Right forelimb (tissue), 1 donor: Measurements from ENCODE around the gene NHS.
A peak's percentile ranks its signal among the peaks of the same experiment; 100 is the strongest.
"Not testable (repeated sequence)": the region's sequence is repeated elsewhere in the genome, so short reads cannot be mapped to it uniquely, and the experiment has no call there.

Source experiments
- DNase-seq: peaks from one replicate; pipeline ENCODE4 v3.0.0-alpha.2; 2018

The NHS gene

DNA sequence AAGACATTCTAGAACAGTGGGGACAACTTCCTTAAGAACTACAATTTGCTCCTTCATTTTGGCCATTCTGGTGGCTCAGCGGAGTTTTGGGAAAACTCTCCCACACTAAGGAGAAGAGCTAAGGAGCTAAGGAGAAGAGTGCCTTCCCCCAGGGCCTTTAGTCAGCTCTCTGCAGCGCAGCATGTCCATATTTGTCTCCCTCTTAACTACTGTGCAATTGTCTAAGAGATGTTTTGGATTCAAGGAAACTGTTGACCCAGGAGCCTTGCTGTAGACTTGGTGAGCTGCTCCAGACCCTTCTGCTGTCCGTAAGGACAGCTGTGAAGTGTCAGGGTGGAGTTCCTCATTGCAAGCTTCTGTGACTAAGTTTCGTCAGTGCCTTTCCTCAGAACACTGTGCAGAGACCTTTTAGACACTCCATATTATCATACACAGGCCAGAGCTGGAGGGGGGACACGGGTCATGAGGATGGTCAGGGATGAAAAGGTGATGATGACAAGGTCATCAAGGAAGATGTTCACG, 179.0 kb downstream of the NHS start:
- no peak for DNase-seq

DNA sequence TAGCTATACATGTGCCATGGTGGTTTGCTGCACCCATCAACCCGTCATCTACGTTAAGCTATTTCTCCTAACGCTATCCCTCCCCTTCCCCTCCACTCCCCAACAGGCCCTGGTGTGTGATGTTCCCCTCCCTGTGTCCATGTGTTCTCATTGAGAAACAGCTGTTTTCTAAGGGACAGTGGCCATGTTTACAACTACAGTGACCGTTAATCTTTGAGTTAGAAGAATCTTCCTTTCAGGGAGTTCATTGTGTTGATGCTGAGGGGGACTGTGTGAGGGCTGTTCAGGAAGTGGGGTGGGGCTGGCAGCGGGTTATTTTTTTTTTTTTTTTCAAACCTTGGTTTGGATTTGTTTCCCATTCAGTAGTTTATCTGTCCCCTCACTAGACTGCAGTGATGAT, 179.9 kb downstream of the NHS start:
- no peak for DNase-seq

DNA sequence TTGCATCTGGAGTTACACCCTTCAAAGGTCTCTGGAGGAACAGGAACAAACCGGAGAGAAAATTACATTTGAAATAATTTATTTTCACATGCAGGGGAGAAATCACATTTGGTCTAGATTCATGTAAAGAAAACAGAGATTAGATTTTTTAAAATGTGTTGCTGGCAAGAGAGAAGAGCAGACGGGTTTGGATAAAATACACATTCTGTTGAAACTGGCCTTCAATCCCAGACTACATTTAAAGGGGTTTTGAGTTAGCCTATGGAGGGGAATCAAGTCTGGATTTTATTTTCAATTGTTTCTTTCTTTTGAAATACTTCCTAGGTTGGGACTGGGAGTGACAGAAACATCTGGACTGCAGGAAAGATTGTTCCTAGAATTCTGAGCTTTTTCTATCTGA, 180.8 kb downstream of the NHS start:
- DNase-seq: no peak

DNA sequence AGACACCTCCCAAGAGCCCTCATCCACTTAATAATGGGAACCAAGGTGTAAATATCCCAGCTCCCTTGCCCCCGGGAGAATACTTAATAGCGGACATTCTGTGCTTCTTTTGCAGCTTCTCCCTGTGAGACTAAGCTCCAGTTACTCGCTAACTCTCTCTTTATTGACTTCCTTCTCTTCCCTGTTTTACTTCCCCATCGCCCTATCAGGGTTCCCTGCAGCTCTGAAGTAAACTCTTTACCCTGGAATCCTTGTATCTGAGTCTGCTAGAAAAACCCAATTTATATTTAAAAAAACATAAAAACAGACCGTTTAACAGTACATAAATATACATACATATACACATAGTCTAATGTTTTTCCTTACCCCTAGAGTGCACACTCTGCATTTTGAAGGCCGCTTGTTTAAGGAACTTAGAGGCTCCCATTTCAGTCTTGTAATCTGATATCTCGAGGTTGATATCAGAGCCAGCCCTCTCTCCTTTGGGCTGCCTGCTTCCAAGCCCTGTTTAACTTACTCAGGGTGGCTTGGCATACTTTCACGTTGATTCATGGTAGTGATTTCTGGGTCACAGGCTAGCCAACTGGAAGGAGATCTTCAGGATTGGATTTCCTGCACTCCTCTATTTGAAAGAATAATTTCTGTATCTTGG, 184.9 kb downstream of the NHS start:
- no peak for DNase-seq

DNA sequence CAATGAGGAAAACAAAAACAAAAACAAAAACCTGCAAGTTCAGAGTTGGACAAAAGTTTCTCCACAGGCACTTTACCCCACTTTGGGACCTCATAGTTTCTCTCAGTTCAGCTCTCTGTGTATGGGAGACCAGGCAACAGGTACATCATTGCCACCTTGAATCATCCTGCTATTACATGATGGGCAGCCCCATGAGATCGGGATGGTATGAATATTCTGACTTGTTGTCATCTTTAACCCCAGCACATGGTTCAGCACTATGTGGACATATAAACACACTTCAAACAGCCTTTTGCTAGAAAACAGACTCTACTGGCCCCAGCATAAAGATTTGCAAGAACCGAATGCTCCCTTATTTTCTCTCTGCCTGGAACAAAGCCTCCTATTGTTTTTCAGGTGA, 185.4 kb downstream of the NHS start:
- DNase-seq: no peak

DNA sequence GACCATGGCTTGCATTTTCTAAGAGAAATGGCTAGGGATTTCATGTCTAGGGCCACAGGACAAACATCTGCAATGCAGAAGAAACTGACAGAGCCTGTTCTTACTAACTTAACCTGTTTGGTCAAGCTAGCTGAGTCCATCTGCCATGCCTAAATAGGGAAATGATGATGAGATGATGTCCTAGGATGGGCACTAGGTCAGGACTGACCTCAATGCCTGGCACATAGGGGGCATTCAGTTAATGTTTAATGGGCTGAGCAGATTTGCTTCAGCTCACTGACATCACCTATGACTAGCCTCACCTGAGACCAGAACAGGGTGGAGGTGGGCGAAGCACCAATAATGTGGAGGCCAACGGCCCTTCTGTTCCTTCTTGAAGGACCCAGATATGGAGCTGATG, 188.1 kb downstream of the NHS start:
- DNase-seq: no peak

DNA sequence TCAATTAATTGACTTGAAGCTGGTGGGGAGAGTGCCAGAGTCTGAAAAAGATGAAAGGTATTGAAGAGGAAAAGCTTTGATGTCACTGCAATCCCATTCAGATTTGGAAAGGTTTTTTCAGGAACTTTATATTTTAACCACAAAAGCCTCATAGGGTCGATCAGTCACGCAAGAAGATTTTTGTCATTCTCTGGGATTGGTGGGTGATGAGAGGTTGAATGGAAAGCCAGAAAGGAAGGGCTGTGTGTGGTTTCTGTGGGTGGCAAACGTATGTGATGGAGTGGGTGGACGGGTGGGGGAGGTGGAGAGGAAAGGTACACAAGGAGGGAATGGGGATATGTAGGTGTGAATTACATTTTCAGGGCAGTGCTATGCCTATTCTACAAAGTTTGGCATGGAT, 188.5 kb downstream of the NHS start:
- no peak for DNase-seq

DNA sequence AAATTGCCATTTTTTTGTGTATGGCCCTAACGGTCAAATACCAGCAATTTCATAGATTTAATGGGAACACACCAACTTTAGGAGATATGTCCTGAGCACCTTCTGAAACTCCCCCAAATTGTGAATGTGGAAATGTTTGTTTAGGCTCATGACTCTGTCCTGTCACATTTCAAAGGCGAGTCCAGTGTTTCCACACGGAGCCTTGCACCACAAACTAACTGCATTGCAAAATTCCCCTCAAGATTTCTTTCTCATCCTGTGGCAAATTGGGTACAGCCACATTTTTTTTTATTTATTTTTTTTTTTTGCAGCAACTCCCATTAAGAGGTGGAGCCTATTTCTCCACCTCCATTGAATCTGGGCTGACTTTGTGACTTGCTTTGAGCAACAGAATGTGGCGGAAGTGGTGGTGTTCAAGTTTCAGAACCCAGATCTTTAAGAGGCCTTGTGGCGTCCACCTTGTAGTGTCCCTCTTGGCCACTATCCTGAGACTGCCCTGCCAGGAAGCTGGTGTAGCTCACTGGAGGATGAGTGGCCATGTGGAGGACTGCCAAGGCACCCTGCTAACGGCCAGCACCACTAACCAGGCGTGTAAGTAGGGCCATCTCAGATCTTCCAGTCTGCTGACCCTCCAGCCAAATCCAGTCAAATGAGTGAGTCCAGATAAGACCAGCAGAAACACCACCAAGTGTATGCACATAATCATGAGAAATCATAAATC, 189.8 kb downstream of the NHS start:
- DNase-seq: no peak

DNA sequence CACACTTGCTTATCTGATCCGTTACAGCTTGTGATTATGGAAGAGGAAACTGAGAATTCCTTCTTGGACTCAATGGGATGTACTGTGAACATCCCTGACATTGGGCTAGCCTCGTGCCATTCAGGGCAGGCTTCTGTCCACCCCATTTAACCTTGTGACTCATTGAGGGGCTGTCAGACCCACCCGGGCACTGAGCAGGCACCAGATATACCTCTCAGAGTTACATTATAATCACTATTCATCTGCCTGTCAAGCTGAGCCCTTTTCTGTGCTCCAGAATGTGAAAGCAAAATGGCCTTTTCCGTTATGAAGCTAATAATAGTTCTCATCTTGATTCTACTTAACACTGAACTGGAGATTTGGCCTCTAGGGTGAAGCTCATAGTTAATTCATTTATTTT, 191.7 kb downstream of the NHS start:
- no peak for DNase-seq

DNA sequence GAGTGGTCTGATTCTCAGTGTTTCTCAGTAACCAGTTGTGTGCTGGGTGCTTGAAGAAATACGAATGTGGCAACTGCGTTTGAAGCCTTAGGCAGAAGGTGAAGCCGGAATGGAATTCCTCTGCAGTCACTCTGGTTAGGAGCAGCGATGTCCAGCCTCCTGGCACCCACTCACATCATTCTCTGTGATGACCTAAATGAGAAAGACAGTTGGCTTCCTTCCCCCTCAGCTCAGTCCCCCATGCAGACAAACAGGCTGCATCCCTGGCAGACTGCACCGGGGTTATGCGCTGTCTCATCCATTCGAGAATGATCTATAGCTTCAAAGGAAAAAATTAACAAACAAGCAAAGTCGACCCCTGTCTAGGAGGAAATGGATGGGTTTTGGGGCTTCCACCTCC, 192.2 kb downstream of the NHS start:
- DNase-seq: no peak

DNA sequence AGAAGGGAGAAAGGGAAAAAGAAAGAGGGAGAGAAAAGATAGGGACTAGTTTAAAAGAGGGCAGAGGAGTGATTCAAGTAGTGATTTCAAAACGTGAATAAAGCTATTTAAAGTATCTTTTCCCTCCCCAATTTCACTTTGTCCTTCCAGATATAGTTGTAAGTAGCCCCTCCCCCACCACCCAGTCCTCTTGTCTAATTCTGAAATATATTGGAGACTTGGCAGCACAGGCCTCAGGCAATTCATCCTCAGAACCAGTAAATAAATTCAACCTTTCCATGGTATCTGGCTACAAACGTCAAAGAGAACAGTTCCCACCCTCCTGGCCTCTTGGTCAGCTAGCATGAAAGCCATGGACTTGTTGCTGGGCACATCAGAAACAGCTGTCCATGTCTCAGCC, 192.8 kb downstream of the NHS start:
- no peak for DNase-seq

DNA sequence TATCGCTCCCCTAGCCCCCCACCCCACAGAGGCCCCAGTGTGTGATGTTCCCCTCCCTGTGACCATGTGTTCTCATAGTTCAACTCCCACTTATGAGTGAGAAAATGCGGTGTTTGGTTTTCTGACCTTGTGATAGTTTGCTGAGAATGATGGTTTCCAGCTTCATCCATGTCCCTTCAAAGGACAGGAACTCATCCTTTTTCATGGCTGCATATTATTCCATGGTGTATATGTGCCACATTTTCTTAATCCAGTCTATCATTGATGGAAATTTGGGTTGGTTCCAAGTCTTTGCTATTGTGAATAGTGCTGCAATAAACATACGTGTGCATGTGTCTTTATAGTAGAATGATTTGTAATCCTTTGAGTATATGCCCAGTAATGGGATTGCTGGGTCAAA, 193.8 kb downstream of the NHS start:
- DNase-seq: not testable (repeated sequence)

DNA sequence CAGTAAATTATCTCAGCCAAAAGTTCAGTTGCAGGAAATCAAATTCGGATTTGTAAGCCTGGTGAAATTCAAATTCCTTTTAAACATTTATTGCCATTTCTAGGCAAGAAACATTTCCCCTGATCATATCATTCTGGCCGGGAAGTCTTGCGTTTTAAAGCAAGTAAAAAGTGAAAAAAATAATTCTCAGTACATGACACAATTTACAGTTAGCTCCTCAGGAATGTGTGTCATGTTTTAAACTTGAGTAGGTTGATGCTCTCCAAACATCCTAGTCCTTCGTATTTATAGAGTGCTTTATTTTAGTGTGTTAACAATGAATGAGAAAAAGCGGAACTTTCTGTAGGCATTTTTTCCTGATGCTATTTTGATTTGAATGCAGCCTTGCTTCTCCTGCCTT, 204.0 kb downstream of the NHS start:
- no peak for DNase-seq

DNA sequence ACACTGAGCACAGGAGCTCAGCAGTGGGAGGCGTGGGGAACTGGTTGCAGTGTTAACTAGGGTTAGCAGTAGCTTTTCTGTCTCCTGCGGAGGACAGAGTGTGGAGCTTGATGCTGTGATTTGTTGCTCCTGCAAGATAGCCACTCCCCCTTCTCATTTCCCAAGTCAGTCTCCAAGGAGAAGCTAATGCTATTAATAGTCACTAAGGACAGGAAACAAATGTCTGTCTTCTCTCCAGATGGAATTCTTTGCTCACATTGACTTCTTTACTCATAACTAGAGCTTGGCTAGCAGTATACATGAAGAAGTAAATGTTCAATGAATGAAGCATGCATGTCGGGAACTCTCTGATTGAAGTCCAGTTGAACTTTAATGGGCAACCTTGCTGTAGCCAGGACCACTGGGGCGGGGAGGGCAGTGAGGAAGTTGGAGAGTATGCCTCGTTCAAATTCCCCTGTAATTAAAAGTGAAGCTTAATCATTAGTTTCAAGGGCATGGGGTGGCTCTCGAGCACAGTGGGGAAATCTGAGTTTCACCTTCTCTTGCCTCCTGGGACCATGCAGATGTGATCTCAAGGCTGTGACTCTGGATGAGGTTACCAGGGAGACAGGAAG, 205.6 kb downstream of the NHS start:
- DNase-seq: no peak

DNA sequence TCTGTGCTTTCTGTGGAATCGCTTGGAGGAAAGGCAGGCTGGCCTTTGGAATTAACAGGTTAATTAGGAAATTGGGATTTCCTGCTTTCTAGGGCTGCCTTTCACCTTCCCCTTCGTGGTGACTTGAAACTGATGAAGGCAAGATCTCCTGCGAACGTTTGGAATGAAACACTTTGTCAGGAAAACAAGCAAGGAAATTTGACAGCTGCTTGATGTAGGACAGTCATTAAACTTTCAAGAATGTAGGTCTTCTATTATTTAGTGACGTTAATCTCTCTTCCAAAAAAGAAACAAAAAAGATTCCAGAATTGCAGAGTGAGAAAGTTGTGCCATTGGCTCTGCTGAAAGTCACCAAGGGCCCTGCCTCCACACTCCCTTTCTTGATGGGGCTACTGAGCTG, 206.6 kb downstream of the NHS start:
- no peak for DNase-seq

DNA sequence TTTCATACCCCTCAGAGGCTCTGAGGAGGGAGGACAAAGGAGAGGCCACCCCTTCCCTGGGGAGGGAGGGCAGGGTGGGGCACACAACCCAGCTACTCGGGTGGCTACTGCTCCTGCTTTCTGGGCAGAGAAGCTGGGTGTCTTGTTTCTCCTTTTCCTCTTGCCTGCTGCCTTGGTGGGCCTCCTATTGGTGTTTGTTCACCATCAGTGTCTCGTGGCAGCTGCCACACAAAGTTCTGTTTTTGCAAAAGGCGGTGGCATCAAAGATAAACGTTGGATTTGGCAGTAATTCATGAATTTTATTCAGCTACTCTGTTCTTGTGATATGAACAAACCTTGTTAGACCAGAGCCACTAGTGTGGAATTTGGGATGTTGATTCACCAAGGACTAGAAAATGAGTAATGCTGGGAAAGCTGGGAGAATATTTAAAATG, 209.3 kb downstream of the NHS start:
- DNase-seq: no peak

DNA sequence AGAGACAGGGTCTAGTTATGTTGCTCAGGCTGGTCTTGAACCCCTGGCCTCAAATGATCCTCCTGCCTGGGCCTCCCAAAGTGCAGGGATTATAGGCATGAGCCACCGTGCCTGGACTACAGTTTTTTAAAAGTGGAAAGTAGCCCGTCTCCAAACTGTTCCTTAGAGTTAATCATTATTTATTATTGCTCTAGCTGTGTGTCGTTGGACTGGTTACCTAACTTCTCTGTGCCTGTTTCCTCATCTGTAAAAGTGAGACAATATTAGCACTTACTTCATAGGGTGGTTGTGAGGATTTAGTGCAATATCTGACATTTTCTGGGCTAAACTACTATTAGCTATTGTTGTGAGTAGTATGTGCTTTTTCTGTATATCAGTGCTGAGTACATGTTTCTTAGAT, 210.0 kb downstream of the NHS start:
- no peak for DNase-seq

DNA sequence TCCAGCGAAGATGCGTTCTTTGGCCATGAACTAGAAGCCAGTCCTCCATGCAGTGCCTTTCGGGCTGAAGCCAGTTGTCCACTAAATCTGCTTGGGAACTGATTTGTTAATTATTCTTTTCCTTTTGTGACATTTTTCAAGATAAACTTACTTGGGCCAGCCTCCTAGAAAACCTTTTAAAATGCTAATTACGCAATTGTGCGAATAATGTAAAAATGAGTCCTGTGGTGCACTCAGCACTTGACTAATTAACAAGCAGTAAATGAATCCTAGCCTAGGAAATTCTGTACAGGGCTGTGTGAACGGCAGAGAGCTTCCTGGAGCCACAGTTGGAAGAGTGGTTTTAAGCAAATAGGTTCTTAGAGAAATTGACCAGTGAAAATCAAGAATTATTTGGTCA, 212.4 kb downstream of the NHS start:
- no peak for DNase-seq

DNA sequence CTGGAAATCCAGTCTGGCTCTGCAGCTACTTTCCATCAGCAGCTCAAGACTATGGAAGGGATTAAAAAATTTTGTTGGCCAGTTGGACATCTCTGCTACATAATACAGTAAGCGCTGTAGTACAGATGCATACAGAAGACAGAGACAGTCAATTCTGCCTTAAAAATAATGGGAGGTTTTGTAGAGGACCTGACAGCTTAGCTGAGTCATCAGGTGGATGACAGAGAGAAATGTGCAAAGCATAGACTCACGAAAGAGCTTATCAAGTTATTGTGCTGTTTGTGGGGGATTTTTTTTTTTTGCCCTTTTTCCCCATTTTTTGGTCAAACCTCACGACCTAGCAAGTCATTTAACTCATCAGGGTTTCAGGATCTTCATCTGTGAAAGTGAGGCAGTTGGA, 213.3 kb downstream of the NHS start:
- DNase-seq: no peak

DNA sequence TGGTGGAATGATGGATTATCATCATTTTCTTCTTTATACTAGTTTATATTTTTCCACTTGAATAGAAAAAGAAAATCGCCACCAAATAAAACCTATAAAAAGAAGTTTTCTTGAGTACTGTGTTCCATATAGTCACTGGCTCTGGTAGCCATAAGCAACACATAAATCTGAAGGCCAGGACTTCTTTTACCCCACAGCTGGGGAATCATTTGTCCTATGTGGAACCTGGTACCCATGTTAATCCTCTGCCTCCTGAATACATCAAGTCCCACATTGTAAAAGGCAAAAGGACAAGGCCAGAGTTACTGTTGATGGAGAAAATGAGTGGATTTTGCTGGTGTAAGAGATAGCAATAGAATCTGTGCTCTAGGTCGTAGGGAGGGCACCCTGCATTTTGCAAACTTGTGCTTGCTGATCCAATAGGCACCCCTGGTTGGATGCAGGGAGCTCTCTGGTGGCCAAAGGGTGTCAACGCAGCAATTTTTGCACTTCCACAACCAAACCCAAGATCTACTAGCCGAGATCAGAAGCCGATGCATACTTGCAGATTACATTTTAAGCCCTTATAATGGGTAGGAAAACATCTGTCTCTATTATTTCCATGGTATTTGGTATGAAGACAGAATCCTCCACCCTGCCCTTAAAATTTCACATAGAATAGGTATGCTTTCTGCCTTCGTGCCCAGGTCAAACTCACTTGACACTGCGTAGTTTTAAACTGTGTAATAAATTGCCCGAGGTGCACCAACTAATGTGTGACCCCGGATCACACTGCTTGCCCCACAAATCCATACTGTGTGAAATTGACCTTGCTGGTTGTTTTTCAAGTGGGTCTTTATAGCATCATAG, 216.1 kb downstream of the NHS start:
- peak; percentile 57 for DNase-seq

DNA sequence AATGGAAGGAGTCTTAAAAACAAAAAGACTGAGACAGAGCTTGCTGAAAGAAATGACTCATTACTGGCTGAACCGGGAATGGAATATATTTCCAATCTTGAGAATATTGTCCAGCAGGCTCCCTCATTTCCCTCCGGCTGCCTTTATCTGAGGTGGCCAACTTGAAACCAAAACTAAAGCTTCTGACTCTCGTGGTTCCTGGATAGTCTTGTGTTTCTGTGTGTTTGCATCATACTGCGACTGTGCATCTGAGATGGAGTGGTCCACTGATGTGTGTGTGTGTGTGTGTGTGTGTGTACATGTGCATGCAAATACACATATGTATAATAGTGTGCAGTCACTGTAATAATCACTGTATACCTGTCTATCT, 216.7 kb downstream of the NHS start:
- no peak for DNase-seq

DNA sequence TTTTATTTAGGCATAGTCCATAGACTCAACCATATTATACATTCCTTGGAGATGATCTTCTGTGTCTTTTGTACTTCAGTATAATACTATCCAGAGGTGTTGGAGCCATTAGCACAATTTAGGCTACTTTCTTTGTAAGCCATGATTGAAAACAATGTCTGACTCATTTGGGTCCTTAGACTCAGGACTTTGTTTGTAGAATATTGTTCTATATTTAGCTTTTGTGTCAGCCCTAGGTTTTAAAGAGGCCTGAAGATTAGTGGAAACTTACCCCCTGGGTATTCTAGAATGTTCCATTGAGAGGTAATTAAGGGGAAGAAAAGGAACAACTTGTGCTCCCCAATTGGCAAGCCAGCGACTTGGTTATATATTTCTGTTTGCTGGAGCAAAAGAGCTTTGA, 217.1 kb downstream of the NHS start:
- no peak for DNase-seq

DNA sequence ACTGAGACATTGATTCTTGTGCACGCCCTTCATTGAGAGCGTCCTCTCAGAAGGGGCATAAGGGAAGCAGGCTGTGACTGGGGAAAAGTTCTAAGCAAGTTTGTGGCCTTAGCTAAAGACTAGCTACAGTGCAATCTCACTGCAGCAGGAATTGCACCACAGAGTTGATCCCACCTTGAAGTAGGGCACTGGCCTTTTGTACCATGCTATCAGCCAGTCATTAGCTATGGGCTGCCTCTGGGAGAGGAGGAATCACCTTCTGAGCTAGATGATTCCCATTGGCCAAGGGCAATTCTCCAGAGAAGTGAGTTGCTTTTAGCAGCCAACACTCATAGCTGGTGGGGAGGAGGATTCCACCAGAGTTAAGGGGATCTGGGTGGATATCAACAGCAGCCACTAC, 219.7 kb downstream of the NHS start:
- no peak for DNase-seq
